GM10248 (cell line): Measurements from ENCODE around the gene RPS19.

Source experiments
- CTCF ChIA-PET: fragments of 300-600 bp; sonication (Branson Sonifier 250); formaldehyde crosslinking; extraction: SDS; loops from one replicate; lab custom pipeline; 2021; ENCODE audit warnings: antibody characterized with exemption; lab: Yijun Ruan, JAX
- POLR2A ChIA-PET: fragments of 350-650 bp; sonication (Branson Sonifier 250); formaldehyde crosslinking; extraction: SDS; loops from one replicate; lab custom pipeline; 2020; ENCODE audit warnings: antibody characterized with exemption; lab: Yijun Ruan, JAX
- DNase-seq: peaks from one replicate; pipeline ENCODE4 v3.0.0; 2012; ENCODE audit errors: extremely low spot score
- CTCF ChIP-seq: IDR thresholded peaks from 2 replicates; pipeline ENCODE4 v1.5.1; 2012; ENCODE audit warnings: mild to moderate bottlenecking, low read depth; ENCODE audit errors: extremely low read depth, missing control alignments, control extremely low read depth

Gene RPS19

DNA sequence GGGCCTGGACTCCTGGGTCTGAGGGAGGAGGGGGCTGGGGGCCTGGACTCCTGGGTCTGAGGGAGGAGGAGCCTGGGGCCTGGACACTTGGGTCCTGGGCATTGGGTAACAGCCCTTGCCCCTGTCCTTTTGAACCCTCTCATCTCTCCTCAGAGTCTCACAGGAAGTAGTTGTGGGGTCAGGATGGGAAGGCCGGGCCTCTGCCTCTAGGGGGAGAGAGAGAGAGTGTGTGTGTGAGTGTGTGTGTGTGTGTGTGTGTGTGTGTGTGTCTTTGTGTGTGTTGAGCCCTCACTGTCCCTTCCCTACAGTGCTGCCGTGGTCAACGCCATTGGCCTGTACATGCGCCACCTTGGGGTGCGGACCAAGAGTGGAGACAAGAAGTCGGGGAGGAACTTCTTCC, 33.8 kb downstream of the RPS19 start:
- TF ChIP-seq CTCF = no peak
- no peak for DNase-seq
- POLR2A ChIA-PET = no interaction called here
- CTCF ChIA-PET = no interaction called here

DNA sequence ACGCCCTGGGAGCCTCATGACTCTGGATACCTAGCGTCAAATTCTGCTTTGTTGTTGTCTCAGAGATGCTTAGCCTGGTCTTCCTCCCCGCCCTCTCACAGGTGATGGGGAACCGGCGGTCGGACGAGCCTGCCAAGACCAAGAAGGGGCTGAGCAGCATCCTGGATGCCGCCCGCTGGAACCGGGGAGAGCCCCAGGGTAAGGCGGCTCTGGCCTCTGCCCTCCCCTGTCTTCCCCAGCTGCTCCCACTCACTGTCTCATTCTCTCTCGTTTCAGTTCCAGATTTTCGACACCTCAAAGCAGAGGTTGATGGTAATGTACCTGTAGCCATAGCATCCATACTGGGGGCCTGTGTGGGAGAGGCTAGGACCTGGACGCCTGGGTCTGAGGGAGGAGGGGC, 34.3 kb downstream of the RPS19 start:
- DNase-seq = no peak
- POLR2A ChIA-PET = no interaction called here
- TF ChIP-seq CTCF = no peak
- CTCF ChIA-PET = no interaction called here

- CTCF ChIA-PET = no interaction called here
- POLR2A ChIA-PET = no interaction called here
- peak; percentile 6 for TF ChIP-seq CTCF
- DNase-seq = no peak
Observed at GRCh38 chr19:41895745-41896580, 35.9 kb downstream of the RPS19 start.

GRCh38 chr19:41896581-41896942, 36.5 kb downstream of the RPS19 start:
- CTCF ChIA-PET = no interaction called here
- no peak for TF ChIP-seq CTCF
- POLR2A ChIA-PET = no interaction called here
- DNase-seq = no peak

DNA sequence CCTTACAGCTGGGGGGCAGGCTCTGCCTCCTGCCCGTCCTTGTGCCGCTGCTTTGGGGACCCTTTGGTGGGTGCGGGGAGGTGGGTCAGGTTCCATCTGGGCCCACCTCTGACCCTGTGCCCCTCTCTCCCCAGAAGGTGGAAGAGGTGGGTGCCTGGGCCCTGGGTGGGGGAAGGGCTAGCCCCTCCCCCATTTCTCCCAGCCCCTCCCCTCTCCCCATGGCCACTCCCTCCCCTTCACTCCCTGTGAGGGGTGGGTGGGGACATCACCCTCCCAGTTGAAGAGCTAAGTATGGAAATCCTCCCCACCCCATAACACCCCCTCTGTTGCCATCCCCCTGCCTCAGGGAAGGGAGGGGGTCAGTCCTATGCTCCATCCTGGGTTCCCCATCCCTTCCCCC, 37.1 kb downstream of the RPS19 start:
- ChIA-PET CTCF (no interaction called here), POLR2A (no interaction called here)
- TF ChIP-seq CTCF = no peak
- DNase-seq = no peak

GRCh38 chr19:41897820-41898219, 37.8 kb downstream of the RPS19 start:
- no peak for DNase-seq
- CTCF ChIA-PET = no interaction called here
- POLR2A ChIA-PET = no interaction called here
- TF ChIP-seq CTCF = no peak
